HEK293T (cell line): ENCODE data around the gene MYLK.
"Not testable (repeated sequence)": the region's sequence is repeated elsewhere in the genome, so short reads cannot be mapped to it uniquely, and the experiment has no call there.

Source experiments
- CTCF ChIA-PET: fragments of 350-600 bp; formaldehyde crosslinking; extraction: SDS; loops from one replicate; lab custom pipeline; 2021; ENCODE audit warnings: antibody characterized with exemption, inconsistent platforms; lab: Yijun Ruan, JAX
- POLR2A ChIA-PET: fragments of 350-600 bp; formaldehyde crosslinking; extraction: SDS; loops from one replicate; lab custom pipeline; 2020; ENCODE audit warnings: antibody characterized with exemption, inconsistent platforms; lab: Yijun Ruan, JAX
- DNase-seq: peaks from one replicate; pipeline ENCODE4 v3.0.0; 2012; ENCODE audit warnings: mixed read lengths; ENCODE audit errors: extremely low spot score
- ARNT ChIP-seq: fragments of 450-650 bp; IDR thresholded peaks from 2 replicates; pipeline ENCODE4 v1.6.1; 2017; ENCODE audit warnings: mild to moderate bottlenecking
- BHLHE40 ChIP-seq: fragments of 450-650 bp; IDR thresholded peaks from 2 replicates; pipeline ENCODE4 v1.6.1; 2016; ENCODE audit warnings: mild to moderate bottlenecking, moderate library complexity, borderline replicate concordance
- CTBP1 ChIP-seq: fragments of 450-650 bp; IDR thresholded peaks from 2 replicates; pipeline ENCODE4 v1.6.1; 2016; ENCODE audit warnings: borderline replicate concordance
- ELF4 ChIP-seq: fragments of 450-650 bp; IDR thresholded peaks from 2 replicates; pipeline ENCODE4 v1.6.1; 2017; ENCODE audit warnings: antibody characterized with exemption
- FOXA1 ChIP-seq: fragments of 450-650 bp; IDR thresholded peaks from 2 replicates; pipeline ENCODE4 v1.6.1; 2016; ENCODE audit warnings: mild to moderate bottlenecking
- FOXK2 ChIP-seq: fragments of 450-650 bp; IDR thresholded peaks from 2 replicates; pipeline ENCODE4 v1.6.1; 2016; ENCODE audit warnings: mild to moderate bottlenecking
- FOXM1 ChIP-seq: fragments of 450-650 bp; IDR thresholded peaks from 2 replicates; pipeline ENCODE4 v1.6.1; 2017; ENCODE audit warnings: mild to moderate bottlenecking, borderline replicate concordance
- HDGF ChIP-seq: fragments of 450-650 bp; IDR thresholded peaks from 2 replicates; pipeline ENCODE4 v1.6.1; 2017; ENCODE audit warnings: antibody characterized with exemption, borderline replicate concordance
- L3MBTL2 ChIP-seq: fragments of 450-650 bp; conservative IDR thresholded peaks from 2 replicates; pipeline ENCODE4 v1.6.1; 2016; ENCODE audit warnings: mild to moderate bottlenecking
- LEF1 ChIP-seq: fragments of 450-650 bp; IDR thresholded peaks from 2 replicates; pipeline ENCODE4 v1.6.1; 2017; ENCODE audit warnings: mild to moderate bottlenecking, borderline replicate concordance
- NFRKB ChIP-seq: fragments of 450-650 bp; IDR thresholded peaks from 2 replicates; pipeline ENCODE4 v1.6.1; 2016; ENCODE audit warnings: mild to moderate bottlenecking, moderate library complexity
- PKNOX1 ChIP-seq: fragments of 450-650 bp; IDR thresholded peaks from 2 replicates; pipeline ENCODE4 v1.6.1; 2016
- SP1 ChIP-seq: fragments of 450-650 bp; IDR thresholded peaks from 2 replicates; pipeline ENCODE4 v1.6.1; 2017
- SUZ12 ChIP-seq: fragments of 450-650 bp; IDR thresholded peaks from 2 replicates; pipeline ENCODE4 v1.6.1; 2016; ENCODE audit warnings: mild to moderate bottlenecking
- TARDBP ChIP-seq: fragments of 450-650 bp; IDR thresholded peaks from 2 replicates; pipeline ENCODE4 v1.6.1; 2016
- ZNF384 ChIP-seq: fragments of 450-650 bp; IDR thresholded peaks from 2 replicates; pipeline ENCODE4 v1.6.1; 2016

The MYLK gene

GRCh38 chr3:123712077-123712860 lies 171.9 kb downstream of the MYLK start:
- DNase-seq: no peak
- no peak for TF ChIP-seq SP1
- TF ChIP-seq ZNF384: no peak
- no peak for TF ChIP-seq SUZ12
- TF ChIP-seq CTBP1: no peak
- TF ChIP-seq FOXA1: no peak
- no peak for TF ChIP-seq FOXK2
- TF ChIP-seq HDGF: no peak
- TF ChIP-seq LEF1: no peak
- TF ChIP-seq NFRKB: no peak
- TF ChIP-seq FOXM1: no peak
- no peak for TF ChIP-seq ARNT
- TF ChIP-seq TARDBP: no peak
- no peak for TF ChIP-seq BHLHE40
- TF ChIP-seq L3MBTL2: no peak
- TF ChIP-seq ELF4: no peak
- TF ChIP-seq PKNOX1: no peak
- ChIA-PET CTCF (interaction anchor here (0.9 kb wide), 1 partner anchor 70 kb away, joined by 3 read pairs; no protein-coding TSS in a partner anchor), POLR2A (no interaction called here)

GRCh38 chr3:123711356-123711755 lies 172.8 kb downstream of the MYLK start:
- CTCF ChIA-PET: interaction anchor here (0.9 kb wide), 1 partner anchor 69 kb away, joined by 3 read pairs; no protein-coding TSS in a partner anchor
- TF ChIP-seq ZNF384 (no peak), FOXA1 (no peak), FOXK2 (no peak), BHLHE40 (no peak)
- no peak for DNase-seq
- POLR2A ChIA-PET: no interaction called here

- no peak for TF ChIP-seq FOXA1
- no peak for TF ChIP-seq CTBP1
- TF ChIP-seq SP1: no peak
- TF ChIP-seq SUZ12: no peak
- TF ChIP-seq NFRKB: no peak
- TF ChIP-seq HDGF: no peak
- no peak for TF ChIP-seq ARNT
- TF ChIP-seq FOXM1: no peak
- TF ChIP-seq BHLHE40: no peak
- TF ChIP-seq FOXK2: no peak
- TF ChIP-seq TARDBP: no peak
- TF ChIP-seq L3MBTL2: no peak
- no peak for TF ChIP-seq PKNOX1
- TF ChIP-seq LEF1: no peak
- TF ChIP-seq ELF4: no peak
- no peak for TF ChIP-seq ZNF384
- POLR2A ChIA-PET: no interaction called here
- CTCF ChIA-PET: no interaction called here
- no peak for DNase-seq
Measured at GRCh38 chr3:123708531-123708930, 175.6 kb downstream of the MYLK start.

GRCh38 chr3:123707641-123708040 lies 176.5 kb downstream of the MYLK start:
- CTCF ChIA-PET: interaction anchor here (2.2 kb wide), 1 partner anchor 55 kb away, joined by 8 read pairs; no protein-coding TSS in a partner anchor
- POLR2A ChIA-PET, DNase-seq: not testable (repeated sequence)

- no peak for TF ChIP-seq PKNOX1
- no peak for TF ChIP-seq HDGF
- TF ChIP-seq BHLHE40: no peak
- TF ChIP-seq SP1: no peak
- no peak for TF ChIP-seq SUZ12
- no peak for TF ChIP-seq L3MBTL2
- no peak for TF ChIP-seq FOXM1
- TF ChIP-seq TARDBP: no peak
- no peak for TF ChIP-seq ELF4
- TF ChIP-seq FOXK2: no peak
- TF ChIP-seq CTBP1: no peak
- no peak for TF ChIP-seq NFRKB
- TF ChIP-seq FOXA1: no peak
- no peak for TF ChIP-seq ZNF384
- no peak for TF ChIP-seq LEF1
- ChIA-PET CTCF (interaction anchor here (2.2 to 2.3 kb wide), 2 partner anchors 54 to 65 kb away, joined by 5 to 8 read pairs; no protein-coding TSS in a partner anchor), POLR2A (no interaction called here)
- no peak for DNase-seq
Measured at GRCh38 chr3:123706871-123707270, 177.3 kb downstream of the MYLK start.

GRCh38 chr3:123705488-123706285 lies 178.4 kb downstream of the MYLK start:
- no peak for DNase-seq
- TF ChIP-seq ZNF384: no peak
- TF ChIP-seq SUZ12: no peak
- no peak for TF ChIP-seq CTBP1
- no peak for TF ChIP-seq LEF1
- TF ChIP-seq HDGF: no peak
- ChIA-PET CTCF (interaction anchor here (1.2 to 2.3 kb wide), 3 partner anchors 18 to 64 kb away, joined by 5 to 8 read pairs (median 7); no protein-coding TSS in a partner anchor), POLR2A (no interaction called here)

GRCh38 chr3:123703663-123704062 lies 180.5 kb downstream of the MYLK start:
- CTCF ChIA-PET: interaction anchor here (1.4 kb wide), 1 partner anchor 61 kb away, joined by 4 read pairs; no protein-coding TSS in a partner anchor
- POLR2A ChIA-PET, DNase-seq: not testable (repeated sequence)
